ENCODE results near the gene NDEL1. TPM values are rescaled to one million over a fixed set of nuclear protein-coding genes. Genes with fewer than 3 reads are reported as not detected.
A peak's percentile ranks its signal among the peaks of the same experiment; 100 is the strongest.

The NDEL1 gene
- total and polyA plus RNA-seq, 9 of the 15 experiments (the other 6 are each of a cell fraction or from before 2014, with no cell fraction given): 0.86 to 30.5 (median 22.7) TPM

DNA sequence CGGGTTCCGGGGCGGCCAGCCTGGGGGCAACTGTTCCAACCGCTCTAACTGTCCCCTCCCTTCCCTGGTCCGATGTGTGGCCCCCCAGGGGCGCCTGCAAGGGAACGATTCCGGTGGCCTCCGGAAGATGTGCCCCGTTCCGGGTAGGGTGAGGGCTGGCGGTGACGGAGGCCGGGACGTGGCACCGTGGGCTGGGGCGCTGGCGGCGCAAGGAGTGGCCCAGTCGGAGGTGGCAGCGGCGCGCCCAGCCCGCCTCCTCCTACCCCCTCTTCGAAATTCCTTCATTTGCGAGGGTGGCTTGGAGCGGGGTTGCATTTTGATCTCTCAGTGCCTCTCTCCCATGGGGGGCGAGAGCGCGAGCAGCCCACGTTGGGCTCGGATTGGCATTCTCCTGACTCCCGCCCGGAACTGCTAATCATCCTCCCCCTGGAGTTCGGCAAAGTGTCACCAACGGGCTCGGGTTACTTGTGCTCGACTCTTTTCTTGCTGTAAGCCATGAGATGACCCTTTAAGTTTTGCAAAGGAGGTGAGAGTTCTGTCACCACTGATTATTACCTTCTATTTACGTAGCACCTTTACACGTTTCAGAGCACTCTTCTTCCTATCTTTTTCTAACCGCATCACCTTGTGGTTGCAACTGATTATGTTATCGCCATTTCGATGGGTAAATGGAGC, 622 bp downstream of the NDEL1 start (continued):
- TF ChIP-seq DACH1 (IDR thresholded peaks at IDR 0.05; ENCODE audit: partially characterized antibody): no peak
- no peak for TF ChIP-seq SRSF1 (IDR thresholded peaks at IDR 0.05; ENCODE audit: low read depth, low read length)
- TF ChIP-seq ZNF384 (IDR thresholded peaks at IDR 0.05; ENCODE audit: low read depth, low read length): no peak
- no peak for TF ChIP-seq ARID3A (IDR thresholded peaks at IDR 0.05; ENCODE audit: borderline replicate concordance, low read depth, low read length)
- no peak for TF ChIP-seq PHF20 (IDR thresholded peaks at IDR 0.05; ENCODE audit: partially characterized antibody)
- no peak for TF ChIP-seq IFI16 (CRISPR knock-in tag; IDR thresholded peaks at IDR 0.05)
- TF ChIP-seq HDAC3 (IDR thresholded peaks at IDR 0.05; ENCODE audit: borderline replicate concordance, partially characterized antibody): no peak
- TF ChIP-seq ARID1B (IDR thresholded peaks at IDR 0.05): peak; percentile 84
- no peak for TF ChIP-seq NCOA6 (IDR thresholded peaks at IDR 0.05)
- TF ChIP-seq SMARCA4 (IDR thresholded peaks at IDR 0.05): peak; percentile 73
- TF ChIP-seq ARHGAP35 (IDR thresholded peaks at IDR 0.05; ENCODE audit: partially characterized antibody): no peak
- no peak for TF ChIP-seq DNMT1 (IDR thresholded peaks at IDR 0.05)
- TF ChIP-seq MAFG (tag; conservative IDR thresholded peaks at IDR 0.05): no peak
- no peak for TF ChIP-seq ZNF124 (CRISPR knock-in tag; IDR thresholded peaks at IDR 0.05)
- no peak for TF ChIP-seq SAFB (IDR thresholded peaks at IDR 0.05; ENCODE audit: borderline replicate concordance, low read depth, low read length)
- peak; percentile 59 for TF ChIP-seq POLR2G (IDR thresholded peaks at IDR 0.05; ENCODE audit: low read depth, low read length)
- TF ChIP-seq MXD1 (CRISPR knock-in tag; IDR thresholded peaks at IDR 0.05; ENCODE audit: borderline replicate concordance, poor library complexity, severe bottlenecking): no peak
- TF ChIP-seq THRAP3 (IDR thresholded peaks at IDR 0.05; ENCODE audit: borderline replicate concordance): no peak
- TF ChIP-seq ETS2 (tag; IDR thresholded peaks at IDR 0.05; ENCODE audit: borderline replicate concordance, poor library complexity, severe bottlenecking): no peak
- TF ChIP-seq ESRRB (CRISPR knock-in tag; IDR thresholded peaks at IDR 0.05; ENCODE audit: borderline replicate concordance): no peak
- no peak for TF ChIP-seq ARID2 (IDR thresholded peaks at IDR 0.05)
- peak; percentile 85 for TF ChIP-seq TEAD4 (IDR thresholded peaks at IDR 0.05; ENCODE audit: low read length)
- no peak for TF ChIP-seq TEAD4 (CRISPR knock-in tag; IDR thresholded peaks at IDR 0.05; ENCODE audit: borderline replicate concordance)
- TF ChIP-seq, protein P1, sequence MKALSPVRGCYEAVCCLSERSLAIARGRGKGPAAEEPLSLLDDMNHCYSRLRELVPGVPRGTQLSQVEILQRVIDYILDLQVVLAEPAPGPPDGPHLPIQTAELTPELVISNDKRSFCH (CRISPR knock-in tag; IDR thresholded peaks at IDR 0.05): no peak
- TF ChIP-seq, protein P1 (tag; IDR thresholded peaks at IDR 0.05): 0 out of 2 replicates have a peak, but pooled peaks have one; percentile 19
- peak; percentile 44; the same call in 1 of the 2 replicates for TF ChIP-seq ZC3H4 (CRISPR knock-in tag; IDR thresholded peaks at IDR 0.05; ENCODE audit: borderline replicate concordance)
- no peak for TF ChIP-seq HNRNPK (IDR thresholded peaks at IDR 0.05; ENCODE audit: low read depth, low read length, poor library complexity, severe bottlenecking)
- no peak for TF ChIP-seq HDAC6 (IDR thresholded peaks at IDR 0.05; ENCODE audit: low read depth, low read length)
- TF ChIP-seq ZNF347 (CRISPR knock-in tag; IDR thresholded peaks at IDR 0.05; ENCODE audit: low read depth): no peak

Data from K562 (cell line).